Duodenal mucosa (tissue), 2 donors: ENCODE results near the gene ARL5A.

Experiments
- H3K27ac ChIP-seq: one replicate; pipeline ENCODE4 v1.7.0; 2013; ENCODE audit warnings: low read depth, low read length
- H3K27me3 ChIP-seq, 2 donors: one replicate each; pipeline ENCODE4 v1.7.0; 2013; ENCODE audit warnings: low read length in 2 of 2, control low read depth in 1 of 2; ENCODE audit not compliant: insufficient read depth in 2 of 2, control insufficient read depth in 1 of 2
- H3K36me3 ChIP-seq, 2 donors: one replicate each; pipeline ENCODE4 v1.7.0; 2013; ENCODE audit warnings: low read length in 2 of 2, control low read depth in 1 of 2; ENCODE audit not compliant: insufficient read depth in 2 of 2, control insufficient read depth in 1 of 2
- H3K4me1 ChIP-seq, 2 donors: one replicate each; pipeline ENCODE4 v1.7.0; 2013; ENCODE audit warnings: low read length in 2 of 2, control low read depth in 1 of 2; ENCODE audit not compliant: insufficient read depth in 2 of 2, control insufficient read depth in 1 of 2
- H3K4me3 ChIP-seq, 2 donors: one replicate each; pipeline ENCODE4 v1.7.0; 2013; ENCODE audit warnings: low read length in 2 of 2, low read depth in 1 of 2
- H3K9ac ChIP-seq, 2 donors: one replicate each; pipeline ENCODE4 v1.7.0; 2013; ENCODE audit warnings: low read length in 2 of 2, low read depth in 1 of 2
- H3K9me3 ChIP-seq, 2 donors: one replicate each; pipeline ENCODE4 v1.7.0; 2013; ENCODE audit warnings: low read length in 2 of 2, control low read depth in 1 of 2; ENCODE audit not compliant: control insufficient read depth in 1 of 2

ARL5A gene

DNA sequence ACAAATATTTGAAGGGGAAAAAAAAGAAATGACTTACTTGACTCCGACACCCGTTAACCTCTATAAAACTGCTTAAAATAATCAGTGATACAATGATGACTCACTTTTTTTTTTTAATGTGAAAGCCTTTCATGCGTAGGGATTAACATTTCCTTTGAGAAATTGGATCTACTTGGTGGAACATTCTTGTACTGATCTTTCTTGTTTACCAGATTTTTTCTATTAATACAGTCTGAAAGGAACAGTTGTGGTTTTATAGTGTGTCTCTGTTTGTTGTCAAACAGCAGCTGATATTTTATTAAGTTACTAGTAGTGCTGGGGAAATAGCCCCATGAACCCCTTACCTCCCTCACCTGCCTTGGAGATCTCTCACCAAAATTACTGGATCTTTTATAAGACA, 53.7 kb downstream of the ARL5A start:
- Histone ChIP-seq H3K4me1 (no peaks in the 10 kb centered on the region), H3K27me3 (no peaks in the 10 kb centered on the region), H3K27ac (no peak overlapping the region), H3K9ac (no peak overlapping the region), H3K4me3 (no peak overlapping the region), H3K9me3 (no peaks in the 10 kb centered on the region), H3K36me3 (peaks cover 0 to 3% of the 10 kb centered on the region in 2 donors)

DNA sequence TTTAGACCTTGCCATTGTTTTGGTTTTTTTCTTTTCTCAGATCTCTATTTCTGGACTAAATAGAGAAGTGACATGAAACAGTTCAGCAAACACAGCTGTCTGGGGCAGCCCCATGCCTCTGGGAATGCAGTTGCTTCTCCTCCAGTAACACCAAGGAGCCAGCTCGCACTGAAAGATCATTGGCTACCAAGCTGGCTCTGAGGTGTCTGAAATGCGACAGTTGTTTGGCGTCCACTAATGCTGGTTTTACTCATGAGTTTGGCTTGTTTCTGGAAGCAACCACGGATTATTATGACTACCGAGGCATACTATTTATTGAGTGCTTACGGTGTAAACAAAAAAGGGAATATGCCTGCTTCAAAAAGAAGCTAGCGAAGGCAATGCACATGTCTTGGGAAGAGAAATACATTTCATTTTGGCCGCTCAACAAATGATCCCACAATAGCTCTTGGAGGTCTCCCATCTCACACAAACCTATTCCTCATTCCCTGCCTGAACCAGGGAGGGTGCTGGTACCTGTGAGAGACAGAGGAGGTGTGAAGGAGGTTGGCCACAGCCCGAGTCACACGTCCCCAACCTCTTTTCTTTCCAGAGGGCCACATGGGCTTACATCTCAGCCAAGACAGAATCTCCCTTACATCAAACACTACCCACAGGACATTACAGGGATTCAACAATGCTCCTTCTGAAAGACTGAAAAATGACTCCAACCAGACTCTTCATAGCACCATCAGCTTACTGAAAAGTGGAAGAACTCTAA, 56.4 kb downstream of the ARL5A start:
- no peak overlapping the region for H3K27ac ChIP-seq
- no peak overlapping the region for H3K9ac ChIP-seq

DNA sequence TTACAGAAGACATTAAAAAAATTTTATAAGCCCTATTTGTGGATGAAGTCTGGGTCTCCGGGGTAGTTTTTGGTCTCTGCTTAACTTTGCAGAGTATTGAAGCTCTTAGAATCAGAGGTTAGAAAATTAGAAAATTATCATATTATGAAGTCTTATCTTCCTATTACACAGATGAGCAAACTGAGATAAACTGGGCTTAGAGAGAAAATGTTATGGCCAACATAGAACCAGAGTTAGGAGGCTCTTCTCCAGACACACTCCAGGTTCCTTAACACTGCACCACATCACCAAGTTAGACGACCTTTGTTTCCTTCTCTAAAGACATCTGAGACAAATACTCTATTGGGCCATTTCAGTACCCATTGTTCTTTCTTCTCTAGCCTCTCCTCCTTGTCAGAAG, 57.2 kb downstream of the ARL5A start:
- Histone ChIP-seq H3K4me1 (no peaks in the 10 kb centered on the region), H3K9ac (no peak overlapping the region), H3K27me3 (no peaks in the 10 kb centered on the region), H3K27ac (no peak overlapping the region), H3K9me3 (no peaks in the 10 kb centered on the region), H3K36me3 (no peaks in the 10 kb centered on the region), H3K4me3 (no peak overlapping the region)

More for the DNA sequence above, 56.4 kb downstream of the ARL5A start:
- H3K27me3 ChIP-seq: no peaks in the 10 kb centered on the region
- H3K4me3 ChIP-seq: no peak overlapping the region
- H3K36me3 ChIP-seq: no peaks in the 10 kb centered on the region
- no peaks in the 10 kb centered on the region for H3K4me1 ChIP-seq
- H3K9me3 ChIP-seq: no peaks in the 10 kb centered on the region

DNA sequence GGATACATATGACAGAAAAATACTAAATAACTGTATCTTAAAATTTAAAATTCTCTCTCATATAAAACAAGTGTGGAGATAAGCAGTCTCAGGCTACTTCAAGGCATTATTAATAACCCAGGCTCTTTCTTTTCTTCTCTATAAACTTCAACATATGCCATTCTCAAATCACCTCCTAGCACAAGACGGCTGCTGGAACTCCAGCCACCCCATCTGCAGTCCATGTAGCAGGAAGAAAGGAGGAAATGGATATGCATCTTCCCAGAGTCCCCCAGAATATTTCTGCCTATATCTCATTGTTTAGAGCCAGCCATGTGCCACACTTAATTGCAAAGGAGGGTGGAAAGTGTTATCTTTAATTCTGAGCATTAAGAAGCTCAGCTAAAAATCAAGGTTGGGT, 58.6 kb downstream of the ARL5A start:
- H3K9ac ChIP-seq: no peak overlapping the region
- no peaks in the 10 kb centered on the region for H3K27me3 ChIP-seq
- H3K27ac ChIP-seq: no peak overlapping the region
- no peaks in the 10 kb centered on the region for H3K9me3 ChIP-seq
- H3K4me3 ChIP-seq: no peak overlapping the region
- no peaks in the 10 kb centered on the region for H3K4me1 ChIP-seq
- no peaks in the 10 kb centered on the region for H3K36me3 ChIP-seq

DNA sequence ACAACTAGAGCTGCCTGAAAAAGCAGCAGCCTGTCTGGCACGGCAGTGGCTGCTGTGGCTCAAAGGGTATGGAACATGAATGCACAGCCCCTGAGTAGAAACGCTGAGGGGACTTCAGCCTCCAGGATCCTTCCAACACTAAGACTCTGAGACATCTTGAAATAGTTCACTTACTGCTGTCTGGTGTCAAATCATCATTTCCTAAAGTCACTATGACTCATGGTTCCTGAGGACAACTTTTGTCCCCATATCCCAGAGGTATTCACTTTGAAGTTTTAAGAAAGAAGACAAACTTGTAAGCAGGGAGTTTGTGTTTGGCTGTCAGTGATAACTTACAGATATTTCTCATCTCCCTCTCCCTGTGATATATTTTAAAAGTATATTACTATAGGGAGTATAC, 60.7 kb downstream of the ARL5A start:
- H3K4me3 ChIP-seq: no peak overlapping the region
- H3K9me3 ChIP-seq: no peaks in the 10 kb centered on the region
- H3K27me3 ChIP-seq: no peaks in the 10 kb centered on the region
- no peak overlapping the region for H3K9ac ChIP-seq
- no peaks in the 10 kb centered on the region for H3K4me1 ChIP-seq
- H3K27ac ChIP-seq: no peak overlapping the region
- H3K36me3 ChIP-seq: no peaks in the 10 kb centered on the region

DNA sequence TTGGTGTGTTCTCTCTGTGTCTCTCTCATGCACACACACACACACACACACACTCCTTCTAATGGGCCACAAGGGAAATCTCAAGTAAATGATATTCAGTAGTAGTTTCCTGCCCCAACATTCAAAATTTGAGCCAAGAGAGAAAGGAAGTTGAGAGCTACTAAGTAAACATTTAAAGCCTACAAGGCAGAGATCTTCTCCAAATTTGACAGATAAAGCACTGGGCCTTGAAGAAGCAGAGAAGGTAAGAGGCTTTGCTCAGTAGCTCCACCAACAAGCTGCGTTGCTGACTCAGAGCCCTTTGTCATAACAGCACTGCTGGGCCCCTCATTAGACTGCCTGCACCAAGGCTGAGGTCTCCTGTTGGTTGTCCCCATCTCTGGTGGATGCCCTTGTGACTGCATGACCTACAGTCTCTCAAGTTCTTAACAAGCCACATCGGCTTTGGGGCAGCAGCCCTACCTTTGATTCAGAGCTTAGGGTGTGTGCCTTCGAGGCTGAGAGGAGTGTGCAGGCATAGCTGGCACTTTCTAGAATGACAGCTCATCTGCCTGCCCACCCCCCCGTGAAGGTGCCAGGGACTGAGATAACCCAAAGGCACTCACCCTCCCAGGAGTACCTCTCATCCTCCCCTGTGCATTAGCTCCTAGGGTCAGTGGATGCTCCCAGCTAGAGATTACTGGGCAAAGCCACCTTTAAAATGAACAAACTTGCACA, 61.6 kb downstream of the ARL5A start:
- Histone ChIP-seq H3K36me3 (no peaks in the 10 kb centered on the region), H3K27me3 (no peaks in the 10 kb centered on the region), H3K4me3 (no peak overlapping the region), H3K9ac (no peak overlapping the region), H3K9me3 (no peaks in the 10 kb centered on the region), H3K4me1 (no peaks in the 10 kb centered on the region), H3K27ac (no peak overlapping the region)

DNA sequence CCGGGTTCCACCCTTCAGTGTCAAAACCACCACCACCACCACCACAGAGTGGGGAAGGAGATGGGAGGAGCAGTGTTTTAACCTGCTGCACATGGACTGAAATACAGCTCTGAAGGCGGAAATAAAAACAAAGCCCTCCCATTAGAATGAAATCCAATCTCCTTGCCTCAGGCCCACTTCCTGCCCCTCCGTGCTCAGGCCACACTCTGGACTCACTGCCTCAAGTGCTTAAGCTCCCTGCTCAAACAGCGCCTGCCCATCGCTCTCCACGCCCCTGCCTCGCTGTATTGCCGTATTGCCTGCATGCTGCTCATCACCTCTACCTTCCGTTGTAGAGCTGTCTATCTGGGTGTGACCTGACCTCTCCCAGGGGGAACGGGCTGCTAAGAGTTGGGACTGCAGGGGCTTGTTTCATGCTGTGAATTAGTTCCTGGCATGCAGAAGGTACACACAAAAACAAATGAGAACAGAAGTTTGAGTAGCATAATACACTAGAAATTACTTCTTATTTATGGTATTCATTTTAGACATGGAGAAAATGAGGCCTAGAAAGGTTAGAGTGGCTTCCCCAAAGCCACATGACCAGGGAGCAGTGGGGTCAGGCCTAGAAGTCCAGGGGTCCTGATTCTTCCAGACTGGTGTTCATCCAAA, 62.3 kb downstream of the ARL5A start:
- H3K27ac ChIP-seq: no peak overlapping the region
- H3K36me3 ChIP-seq: no peaks in the 10 kb centered on the region

DNA sequence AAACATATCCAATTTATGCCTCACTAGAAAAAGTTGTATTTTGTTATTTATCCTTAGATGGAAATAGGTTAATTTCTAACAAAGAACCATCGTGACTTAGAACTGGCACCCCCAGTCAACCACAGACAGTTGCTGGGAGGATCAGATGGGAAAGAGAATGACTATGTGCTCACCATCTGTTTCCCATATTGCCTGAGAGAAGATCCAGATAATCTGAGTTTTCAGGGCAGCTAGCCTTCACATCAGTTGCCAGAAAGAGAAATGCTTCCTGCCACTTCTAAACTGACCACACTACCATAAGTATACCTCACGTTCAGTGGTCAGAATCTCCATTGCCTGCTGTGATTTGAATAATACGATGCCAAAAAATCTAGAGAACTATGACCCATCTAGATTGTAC, 65.5 kb downstream of the ARL5A start:
- no peak overlapping the region for H3K27ac ChIP-seq
- no peaks in the 10 kb centered on the region for H3K27me3 ChIP-seq
- H3K4me1 ChIP-seq: no peaks in the 10 kb centered on the region
- no peak overlapping the region for H3K9ac ChIP-seq
- H3K9me3 ChIP-seq: no peaks in the 10 kb centered on the region
- no peak overlapping the region for H3K4me3 ChIP-seq
- H3K36me3 ChIP-seq: no peaks in the 10 kb centered on the region

More for the DNA sequence above, 62.3 kb downstream of the ARL5A start:
- Histone ChIP-seq H3K9me3 (no peaks in the 10 kb centered on the region), H3K4me3 (no peak overlapping the region), H3K9ac (no peak overlapping the region), H3K4me1 (no peaks in the 10 kb centered on the region), H3K27me3 (no peaks in the 10 kb centered on the region)

DNA sequence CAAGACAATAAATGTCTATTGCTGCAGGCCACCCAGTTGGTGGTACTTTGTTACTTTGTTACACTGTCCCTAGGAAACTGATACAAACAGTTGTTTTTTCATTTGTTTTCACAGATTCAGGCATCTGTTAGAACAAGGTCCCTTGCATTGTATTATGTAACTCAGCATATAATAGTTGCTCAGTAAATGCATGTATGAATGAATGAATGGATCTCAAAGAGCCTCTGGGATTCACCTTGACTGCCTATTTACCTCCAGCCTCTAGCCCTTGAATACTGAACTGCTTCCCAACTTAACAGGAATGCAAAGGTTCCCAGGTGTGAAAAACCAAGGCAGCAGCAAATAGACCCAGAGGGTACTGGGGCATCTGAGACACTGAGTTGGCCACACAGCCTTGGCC, 66.5 kb downstream of the ARL5A start:
- no peaks in the 10 kb centered on the region for H3K4me1 ChIP-seq
- H3K27ac ChIP-seq: no peak overlapping the region
- no peak overlapping the region for H3K4me3 ChIP-seq
- no peaks in the 10 kb centered on the region for H3K9me3 ChIP-seq
- no peaks in the 10 kb centered on the region for H3K36me3 ChIP-seq
- no peaks in the 10 kb centered on the region for H3K27me3 ChIP-seq
- H3K9ac ChIP-seq: no peak overlapping the region

DNA sequence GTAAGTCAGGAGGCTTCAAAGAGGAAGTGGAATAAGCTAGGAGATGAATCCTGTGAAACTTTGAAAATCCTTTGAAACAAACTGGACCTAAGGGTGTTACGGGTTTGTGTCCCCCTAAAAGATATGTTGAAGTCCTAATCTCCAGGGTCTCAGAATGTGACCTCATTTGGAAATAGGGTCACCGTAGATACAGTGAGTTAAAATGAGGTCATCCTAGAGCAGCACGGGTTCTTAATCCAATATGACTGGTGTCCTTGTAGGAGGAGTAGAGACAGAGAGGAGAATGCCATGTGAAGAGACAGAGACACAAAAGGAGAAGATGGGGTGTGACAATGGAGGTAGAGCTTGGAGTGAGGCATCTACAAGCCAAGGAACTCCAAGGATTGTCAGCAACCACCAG, 67.0 kb downstream of the ARL5A start:
- Histone ChIP-seq H3K9me3 (no peaks in the 10 kb centered on the region), H3K4me1 (no peaks in the 10 kb centered on the region), H3K27me3 (no peaks in the 10 kb centered on the region), H3K36me3 (no peaks in the 10 kb centered on the region), H3K9ac (no peak overlapping the region), H3K4me3 (no peak overlapping the region), H3K27ac (no peak overlapping the region)
